Caco-2 (cell line): ENCODE results near the gene SOX15. TPM values are rescaled to one million over a fixed set of nuclear protein-coding genes. Genes with fewer than 3 reads are reported as not detected.
A peak's percentile ranks its signal among the peaks of the same experiment; 100 is the strongest.

Experiments
- BruUV-seq: library from RNA; stranded (reverse); fragments of 400-500 nt; replicated peaks from 2 replicates; lab custom pipeline; 2021; lab: Mats Ljungman, UMichigan
- CTCF ChIA-PET: fragments of 300-600 bp; sonication (Branson Sonifier 250); formaldehyde crosslinking; loops from one replicate; lab custom pipeline; 2022; ENCODE audit warnings: antibody characterized with exemption; lab: Charles Lee
- POLR2A ChIA-PET: fragments of 300-600 bp; sonication (Branson Sonifier 250); formaldehyde crosslinking; loops from one replicate; lab custom pipeline; 2022; ENCODE audit warnings: antibody characterized with exemption; lab: Charles Lee
- DNase-seq, 2 experiments: peaks; one replicate each; pipeline versions ENCODE4 v3.0.0 to v3.0.0-alpha.2; 2020 to 2022
- H3K27me3 ChIP-seq: replicated peaks from 2 replicates; pipeline ENCODE4 v1.6.0; 2011; ENCODE audit warnings: low read length; ENCODE audit not compliant: control insufficient read depth, insufficient read depth
- H3K36me3 ChIP-seq: 2 replicates; pipeline ENCODE4 v1.5.1; 2011; ENCODE audit warnings: low read length; ENCODE audit not compliant: control insufficient read depth, insufficient read depth
- H3K4me1 ChIP-seq: fragments of 250-450 bp; sonication (Bioruptor Pico); 2 replicates; pipeline ENCODE4 v1.5.1; 2020; ENCODE audit warnings: mild to moderate bottlenecking
- H3K4me3 ChIP-seq: 2 replicates; pipeline ENCODE4 v1.5.1; 2011; ENCODE audit warnings: low read depth, mild to moderate bottlenecking, control low read depth, low read length
- H3K9me3 ChIP-seq: fragments of 250-450 bp; sonication (Bioruptor Pico); 2 replicates; pipeline ENCODE4 v1.5.1; 2020; ENCODE audit warnings: mild to moderate bottlenecking, moderate library complexity
- H3K27ac Mint-ChIP-seq: one replicate; pipeline ENCODE4 v1.8.0; 2022; ENCODE audit warnings: mixed read lengths; ENCODE audit not compliant: unreplicated experiment
- H3K27me3 Mint-ChIP-seq: one replicate; pipeline ENCODE4 v1.8.0; 2022; ENCODE audit warnings: mixed read lengths; ENCODE audit not compliant: insufficient read depth, unreplicated experiment
- H3K36me3 Mint-ChIP-seq: one replicate; pipeline ENCODE4 v1.8.0; 2022; ENCODE audit warnings: mild to moderate bottlenecking, mixed read lengths; ENCODE audit not compliant: insufficient read depth, unreplicated experiment
- H3K4me1 Mint-ChIP-seq: one replicate; pipeline ENCODE4 v1.8.0; 2022; ENCODE audit warnings: low read depth, mixed read lengths; ENCODE audit not compliant: unreplicated experiment
- H3K4me3 Mint-ChIP-seq: one replicate; pipeline ENCODE4 v1.8.0; 2022; ENCODE audit warnings: mild to moderate bottlenecking, moderate library complexity, mixed read lengths; ENCODE audit not compliant: unreplicated experiment
- H3K9me3 Mint-ChIP-seq: one replicate; pipeline ENCODE4 v1.8.0; 2022; ENCODE audit warnings: mixed read lengths; ENCODE audit not compliant: unreplicated experiment
- intact Hi-C: fragments of 100-400 bp; cut with micrococcal nuclease; formaldehyde crosslinking; loops from one replicate; pipeline ENCODE4 v1.10.0; 2022; ENCODE audit not compliant: unreplicated experiment
- total RNA-seq: library from RNA; stranded (reverse); gene quantifications from 2 replicates; pipeline ENCODE4 v1.2.3, GENCODE V29; 2022
- TF ChIP-seq, protein P1 (sequence below), 2 experiments: fragments of 200-600 bp in 1 of 2; IDR thresholded peaks; 1 replicate in 1 of 2; 2 replicates in 1 of 2; pipeline versions ENCODE4 v1.5.1 to v1.8.0; 2011 to 2022; ENCODE audit warnings: antibody characterized with exemption in 1 of 2, control low read depth in 1 of 2, inconsistent platforms in 1 of 2, low read depth in 1 of 2, low read length in 1 of 2, mild to moderate bottlenecking in 1 of 2, moderate library complexity in 1 of 2; ENCODE audit not compliant: insufficient read depth in 1 of 2, severe bottlenecking in 1 of 2, unreplicated experiment in 1 of 2

The SOX15 gene
- total RNA-seq, 1 experiment from 2014 or later, result not detected

DNA sequence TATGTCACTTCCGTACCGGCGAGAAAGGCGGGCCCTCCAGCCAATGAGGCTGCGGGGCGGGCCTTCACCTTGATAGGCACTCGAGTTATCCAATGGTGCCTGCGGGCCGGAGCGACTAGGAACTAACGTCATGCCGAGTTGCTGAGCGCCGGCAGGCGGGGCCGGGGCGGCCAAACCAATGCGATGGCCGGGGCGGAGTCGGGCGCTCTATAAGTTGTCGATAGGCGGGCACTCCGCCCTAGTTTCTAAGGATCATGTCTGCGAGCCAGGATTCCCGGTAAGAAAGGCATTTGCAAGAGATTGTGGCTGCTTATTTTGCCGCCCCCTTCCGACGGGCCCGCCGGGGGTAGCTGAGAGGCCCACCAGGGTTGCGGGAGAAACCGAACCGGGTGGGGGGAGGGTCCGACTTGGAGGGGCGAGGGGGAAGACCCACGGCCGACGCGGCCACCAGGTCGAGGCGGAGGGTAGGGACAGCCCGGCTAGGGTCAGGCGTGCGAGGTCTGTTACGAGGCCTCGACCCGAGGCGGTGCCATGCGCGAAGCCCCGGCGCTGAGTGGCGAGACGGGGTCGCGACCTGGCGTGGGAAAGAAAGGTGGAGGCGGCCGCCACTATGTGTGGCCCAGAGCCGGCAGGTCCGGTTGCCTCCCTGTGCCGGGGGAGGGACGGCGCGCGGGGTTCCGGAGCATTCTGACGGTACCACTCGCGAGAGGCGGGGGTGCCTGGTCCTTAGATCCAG is 17.1 kb downstream of the SOX15 start:
- TSS peak; percentile 9 for BruUV-seq
- intact Hi-C loops, result loop anchor here (2.0 to 5.0 kb wide), 2 partner anchors 42 to 90 kb away; partner anchors contain the start of genes FXR2, POLR2A and SLC35G6
- Mint-ChIP-seq H3K4me3 (peak overlapping the region; percentile 92), H3K27me3 (no peaks in the 10 kb centered on the region), H3K4me1 (peaks cover 1% of the 10 kb centered on the region), H3K27ac (peak overlapping the region; percentile 99), H3K36me3 (peaks cover 57% of the 10 kb centered on the region), H3K9me3 (no peaks in the 10 kb centered on the region)
- H3K27me3 ChIP-seq, result no peaks in the 10 kb centered on the region
- TF ChIP-seq, protein P1, sequence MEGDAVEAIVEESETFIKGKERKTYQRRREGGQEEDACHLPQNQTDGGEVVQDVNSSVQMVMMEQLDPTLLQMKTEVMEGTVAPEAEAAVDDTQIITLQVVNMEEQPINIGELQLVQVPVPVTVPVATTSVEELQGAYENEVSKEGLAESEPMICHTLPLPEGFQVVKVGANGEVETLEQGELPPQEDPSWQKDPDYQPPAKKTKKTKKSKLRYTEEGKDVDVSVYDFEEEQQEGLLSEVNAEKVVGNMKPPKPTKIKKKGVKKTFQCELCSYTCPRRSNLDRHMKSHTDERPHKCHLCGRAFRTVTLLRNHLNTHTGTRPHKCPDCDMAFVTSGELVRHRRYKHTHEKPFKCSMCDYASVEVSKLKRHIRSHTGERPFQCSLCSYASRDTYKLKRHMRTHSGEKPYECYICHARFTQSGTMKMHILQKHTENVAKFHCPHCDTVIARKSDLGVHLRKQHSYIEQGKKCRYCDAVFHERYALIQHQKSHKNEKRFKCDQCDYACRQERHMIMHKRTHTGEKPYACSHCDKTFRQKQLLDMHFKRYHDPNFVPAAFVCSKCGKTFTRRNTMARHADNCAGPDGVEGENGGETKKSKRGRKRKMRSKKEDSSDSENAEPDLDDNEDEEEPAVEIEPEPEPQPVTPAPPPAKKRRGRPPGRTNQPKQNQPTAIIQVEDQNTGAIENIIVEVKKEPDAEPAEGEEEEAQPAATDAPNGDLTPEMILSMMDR (IDR thresholded peaks at IDR 0.05; ENCODE audit: insufficient read depth in 1 of 2, low read depth in 1 of 2, low read length in 1 of 2, severe bottlenecking in 1 of 2, unreplicated experiment in 1 of 2), result no peak
- DNase-seq, result peak; percentile 96
- CTCF ChIA-PET, result no interaction called here
- H3K9me3 ChIP-seq, result no peaks in the 10 kb centered on the region
- H3K4me1 ChIP-seq, result peaks cover 12% of the 10 kb centered on the region
- peak overlapping the region; percentile 98 for H3K4me3 ChIP-seq
- POLR2A ChIA-PET, result interaction anchor here (0.5 to 1.7 kb wide), 7 partner anchors 11 to 343 kb away, joined by 3 to 13 read pairs (median 5); partner anchors contain the start of genes MPDU1, NEURL4, TMEM256 and TP53
- H3K36me3 ChIP-seq, result no peaks in the 10 kb centered on the region; the same call in 1 of the 2 replicates

DNA sequence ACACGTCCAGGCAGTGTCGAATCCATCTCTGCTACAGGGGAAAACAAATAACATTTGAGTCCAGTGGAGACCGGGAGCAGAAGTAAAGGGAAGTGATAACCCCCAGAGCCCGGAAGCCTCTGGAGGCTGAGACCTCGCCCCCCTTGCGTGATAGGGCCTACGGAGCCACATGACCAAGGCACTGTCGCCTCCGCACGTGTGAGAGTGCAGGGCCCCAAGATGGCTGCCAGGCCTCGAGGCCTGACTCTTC is 17.6 kb downstream of the SOX15 start:
- intact Hi-C loops, result loop anchor here (2.0 to 5.0 kb wide), 2 partner anchors 43 to 90 kb away; partner anchors contain the start of genes FXR2, POLR2A and SLC35G6
- peaks cover 57% of the 10 kb centered on the region for H3K36me3 Mint-ChIP-seq
- ChIA-PET CTCF (no interaction called here), POLR2A (interaction anchor here (0.5 to 1.1 kb wide), 2 partner anchors 115 to 243 kb away, joined by 3 to 5 read pairs; partner anchors contain the start of genes NEURL4 and TP53)
- H3K9me3 Mint-ChIP-seq, result no peaks in the 10 kb centered on the region
- H3K27ac Mint-ChIP-seq, result peak overlapping the region; percentile 99
- H3K36me3 ChIP-seq, result no peaks in the 10 kb centered on the region; the same call in 1 of the 2 replicates
- TF ChIP-seq, protein P1 (IDR thresholded peaks at IDR 0.05; ENCODE audit: insufficient read depth in 1 of 2, low read depth in 1 of 2, low read length in 1 of 2, severe bottlenecking in 1 of 2, unreplicated experiment in 1 of 2), result no peak
- no peak for DNase-seq
- H3K4me1 ChIP-seq, result peaks cover 12% of the 10 kb centered on the region
- H3K27me3 Mint-ChIP-seq, result no peaks in the 10 kb centered on the region
- no TSS peak for BruUV-seq
- H3K27me3 ChIP-seq, result no peaks in the 10 kb centered on the region
- peaks cover 6% of the 10 kb centered on the region for H3K4me1 Mint-ChIP-seq
- H3K4me3 Mint-ChIP-seq, result peak overlapping the region; percentile 92
- no peaks in the 10 kb centered on the region for H3K9me3 ChIP-seq
- H3K4me3 ChIP-seq, result peak overlapping the region; percentile 50

DNA sequence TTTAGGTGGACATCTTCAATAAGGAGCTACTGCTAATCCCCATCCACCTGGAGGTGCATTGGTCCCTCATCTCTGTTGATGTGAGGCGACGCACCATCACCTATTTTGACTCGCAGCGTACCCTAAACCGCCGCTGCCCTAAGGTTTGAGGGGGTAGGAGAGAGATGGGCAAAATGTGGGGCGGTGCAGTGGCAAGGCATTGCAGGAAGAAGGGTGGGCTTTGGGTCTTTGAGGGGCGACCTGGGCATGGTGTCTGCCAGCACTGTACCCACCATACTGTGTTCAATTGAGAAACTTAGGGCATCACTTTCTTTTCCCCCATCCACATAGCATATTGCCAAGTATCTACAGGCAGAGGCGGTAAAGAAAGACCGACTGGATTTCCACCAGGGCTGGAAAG is 19.5 kb downstream of the SOX15 start:
- Mint-ChIP-seq H3K4me3 (no peak overlapping the region), H3K4me1 (peaks cover 6% of the 10 kb centered on the region), H3K36me3 (peaks cover 57% of the 10 kb centered on the region), H3K27ac (no peak overlapping the region), H3K9me3 (no peaks in the 10 kb centered on the region), H3K27me3 (no peaks in the 10 kb centered on the region)
- H3K4me3 ChIP-seq, result no peak overlapping the region
- no peaks in the 10 kb centered on the region for H3K9me3 ChIP-seq
- no TSS peak for BruUV-seq
- ChIA-PET CTCF (no interaction called here), POLR2A (no interaction called here)
- H3K36me3 ChIP-seq, result no peaks in the 10 kb centered on the region; the same call in 1 of the 2 replicates
- no peaks in the 10 kb centered on the region for H3K27me3 ChIP-seq
- H3K4me1 ChIP-seq, result peaks cover 12% of the 10 kb centered on the region
- intact Hi-C loops, result loop anchor here (5.0 kb wide), 1 partner anchor 88 kb away; the partner anchor contains the start of genes POLR2A and SLC35G6
- TF ChIP-seq, protein P1 (IDR thresholded peaks at IDR 0.05; ENCODE audit: insufficient read depth in 1 of 2, low read depth in 1 of 2, low read length in 1 of 2, severe bottlenecking in 1 of 2, unreplicated experiment in 1 of 2), result no peak
- DNase-seq, result no peak
